Vagina (tissue), 2 donors: ENCODE results near the gene ATL1.

Experiments
- POLR2A ChIP-seq, 2 donors: fragments of 450-650 bp; IDR thresholded peaks; one replicate each; pipeline ENCODE4 v1.6.1; 2017; ENCODE audit warnings: antibody characterized with exemption in 2 of 2, mild to moderate bottlenecking in 2 of 2, moderate library complexity in 2 of 2
- POLR2AphosphoS5 ChIP-seq, 2 donors: sonication (generic); formaldehyde crosslinking; IDR thresholded peaks; one replicate each; pipeline ENCODE4 v1.9.0; 2017; ENCODE audit warnings: antibody characterized with exemption in 2 of 2, mild to moderate bottlenecking in 2 of 2, low read depth in 1 of 2; ENCODE audit not compliant: insufficient read depth in 1 of 2

- TF ChIP-seq POLR2A (IDR thresholded peaks at IDR 0.05) (no peak), POLR2AphosphoS5 (IDR thresholded peaks at IDR 0.05; ENCODE audit: insufficient read depth in 1 of 2, low read depth in 1 of 2) (no peak)
These were observed 43.9 kb upstream of the ATL1 start for GRCh38 chr14:50516091-50516490.
